CD4-positive, alpha-beta T cell treated with Interleukin-4 for 1 hour (primary cell): ENCODE data around the gene LCN12.

ENCODE experiments used
- DNase-seq, 2 donors: peaks; one replicate each; pipeline ENCODE4 v3.0.0-alpha.2; 2020 to 2022

The LCN12 gene

GRCh38 chr9:136951541-136952320 lies at the start of gene LCN12:
Gene LCN12 (plus strand): TSS chr9:136952273. CDS start chr9:136952328, 55 bp downstream.
- no peak for DNase-seq

- DNase-seq = peak in 1 of 2 donors; percentile 56
These were observed 49.0 kb upstream of the LCN12 start for GRCh38 chr9:136903041-136903554.

- no peak for DNase-seq
These were observed 45.8 kb upstream of the LCN12 start for GRCh38 chr9:136906266-136906665.

GRCh38 chr9:136907011-136907914 lies 44.8 kb upstream of the LCN12 start:
- DNase-seq = no peak

GRCh38 chr9:136910197-136910900 lies 41.7 kb upstream of the LCN12 start:
- DNase-seq = no peak

- DNase-seq = no peak
These were observed 41.2 kb upstream of the LCN12 start for GRCh38 chr9:136910901-136911245.

- DNase-seq = no peak
These were observed 38.2 kb upstream of the LCN12 start for GRCh38 chr9:136913701-136914438.

GRCh38 chr9:136915632-136916329 lies 36.3 kb upstream of the LCN12 start:
- DNase-seq = no peak

GRCh38 chr9:136916330-136917184 lies 35.5 kb upstream of the LCN12 start:
- no peak for DNase-seq

- DNase-seq = no peak
These were observed 34.2 kb upstream of the LCN12 start for GRCh38 chr9:136917902-136918301.

- no peak for DNase-seq
These were observed 32.0 kb upstream of the LCN12 start for GRCh38 chr9:136920069-136920468.

- no peak for DNase-seq
These were observed 31.3 kb upstream of the LCN12 start for GRCh38 chr9:136920734-136921231.

GRCh38 chr9:136921307-136921706 lies 30.8 kb upstream of the LCN12 start:
- DNase-seq = no peak

GRCh38 chr9:136921718-136922117 lies 30.4 kb upstream of the LCN12 start:
- no peak for DNase-seq

GRCh38 chr9:136922540-136922939 lies 29.5 kb upstream of the LCN12 start:
- no peak for DNase-seq

GRCh38 chr9:136923881-136924280 lies 28.2 kb upstream of the LCN12 start:
- no peak for DNase-seq

- DNase-seq = no peak
These were observed 26.5 kb upstream of the LCN12 start for GRCh38 chr9:136925414-136926153.

- DNase-seq = no peak
These were observed 25.8 kb upstream of the LCN12 start for GRCh38 chr9:136926154-136926704.

- DNase-seq = no peak
These were observed 25.3 kb upstream of the LCN12 start for GRCh38 chr9:136926749-136927148.
